ENCODE data around the gene PDE3A. TPM values are rescaled to one million over a fixed set of nuclear protein-coding genes. Genes with fewer than 3 reads are reported as not detected.

PDE3A gene
- total RNA-seq, 1 donor from 2014 or later = 1.3 TPM

DNA sequence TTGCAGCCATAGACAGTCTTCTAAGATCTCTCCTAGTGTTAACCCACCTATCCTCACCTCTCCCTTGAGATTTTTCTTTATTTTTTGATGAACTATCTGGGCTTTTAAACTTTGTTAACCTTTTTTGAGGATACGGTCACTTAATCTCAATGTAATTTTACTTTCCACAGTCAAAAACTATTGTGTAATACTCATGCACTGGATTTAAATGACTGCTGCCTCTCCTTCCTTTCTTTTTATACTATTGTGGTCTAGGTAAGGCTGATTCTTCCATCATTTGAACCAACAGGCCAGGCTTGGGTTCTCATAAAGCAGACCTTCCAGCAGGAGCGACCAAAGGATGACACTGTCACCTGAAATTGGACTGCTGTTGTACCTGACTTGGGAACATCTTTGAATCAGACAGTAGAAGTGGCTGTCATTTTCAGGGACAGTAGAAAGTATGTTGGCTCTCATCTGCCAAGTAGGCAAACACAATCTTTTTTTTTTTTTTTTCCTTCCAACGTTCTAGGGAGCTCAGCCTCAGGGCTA lies 689 bp upstream of the PDE3A start:
- Mint-ChIP-seq H3K27ac (ENCODE audit: unreplicated experiment) (no peak overlapping the region), H3K27me3 (ENCODE audit: unreplicated experiment) (peaks cover 7% of the 10 kb centered on the region), H3K9me3 (ENCODE audit: unreplicated experiment) (peaks cover 7% of the 10 kb centered on the region), H3K4me3 (ENCODE audit: unreplicated experiment) (peak overlapping the region; percentile 96), H3K36me3 (ENCODE audit: unreplicated experiment) (no peaks in the 10 kb centered on the region), H3K4me1 (ENCODE audit: low read depth, unreplicated experiment) (peaks cover 3% of the 10 kb centered on the region)
- no peak for DNase-seq
- TF ChIP-seq, protein P1, sequence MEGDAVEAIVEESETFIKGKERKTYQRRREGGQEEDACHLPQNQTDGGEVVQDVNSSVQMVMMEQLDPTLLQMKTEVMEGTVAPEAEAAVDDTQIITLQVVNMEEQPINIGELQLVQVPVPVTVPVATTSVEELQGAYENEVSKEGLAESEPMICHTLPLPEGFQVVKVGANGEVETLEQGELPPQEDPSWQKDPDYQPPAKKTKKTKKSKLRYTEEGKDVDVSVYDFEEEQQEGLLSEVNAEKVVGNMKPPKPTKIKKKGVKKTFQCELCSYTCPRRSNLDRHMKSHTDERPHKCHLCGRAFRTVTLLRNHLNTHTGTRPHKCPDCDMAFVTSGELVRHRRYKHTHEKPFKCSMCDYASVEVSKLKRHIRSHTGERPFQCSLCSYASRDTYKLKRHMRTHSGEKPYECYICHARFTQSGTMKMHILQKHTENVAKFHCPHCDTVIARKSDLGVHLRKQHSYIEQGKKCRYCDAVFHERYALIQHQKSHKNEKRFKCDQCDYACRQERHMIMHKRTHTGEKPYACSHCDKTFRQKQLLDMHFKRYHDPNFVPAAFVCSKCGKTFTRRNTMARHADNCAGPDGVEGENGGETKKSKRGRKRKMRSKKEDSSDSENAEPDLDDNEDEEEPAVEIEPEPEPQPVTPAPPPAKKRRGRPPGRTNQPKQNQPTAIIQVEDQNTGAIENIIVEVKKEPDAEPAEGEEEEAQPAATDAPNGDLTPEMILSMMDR (IDR thresholded peaks at IDR 0.05; ENCODE audit: partially characterized antibody, unreplicated experiment) = no peak

- H3K4me3 Mint-ChIP-seq (ENCODE audit: unreplicated experiment) = peak overlapping the region; percentile 96
- H3K27ac Mint-ChIP-seq (ENCODE audit: unreplicated experiment) = peak overlapping the region; percentile 86
Observed at GRCh38 chr12:20368651-20369304, 441 bp downstream of the PDE3A start.

GRCh38 chr12:20369305-20370013 lies 1.1 kb downstream of the PDE3A start:
- H3K9me3 Mint-ChIP-seq (ENCODE audit: unreplicated experiment) = peaks cover 7% of the 10 kb centered on the region
- H3K4me3 Mint-ChIP-seq (ENCODE audit: unreplicated experiment) = peak overlapping the region; percentile 96
- H3K27ac Mint-ChIP-seq (ENCODE audit: unreplicated experiment) = no peak overlapping the region
- no peaks in the 10 kb centered on the region for H3K36me3 Mint-ChIP-seq (ENCODE audit: unreplicated experiment)
- peaks cover 3% of the 10 kb centered on the region for H3K4me1 Mint-ChIP-seq (ENCODE audit: low read depth, unreplicated experiment)
- TF ChIP-seq, protein P1 (IDR thresholded peaks at IDR 0.05; ENCODE audit: partially characterized antibody, unreplicated experiment) = no peak
- peak; percentile 75 for DNase-seq
- H3K27me3 Mint-ChIP-seq (ENCODE audit: unreplicated experiment) = peaks cover 7% of the 10 kb centered on the region

More at GRCh38 chr12:20368651-20369304, 441 bp downstream of the PDE3A start:
- peaks cover 7% of the 10 kb centered on the region for H3K27me3 Mint-ChIP-seq (ENCODE audit: unreplicated experiment)
- DNase-seq = peak; percentile 61
- H3K4me1 Mint-ChIP-seq (ENCODE audit: low read depth, unreplicated experiment) = peaks cover 3% of the 10 kb centered on the region
- H3K36me3 Mint-ChIP-seq (ENCODE audit: unreplicated experiment) = no peaks in the 10 kb centered on the region
- H3K9me3 Mint-ChIP-seq (ENCODE audit: unreplicated experiment) = peaks cover 7% of the 10 kb centered on the region
- TF ChIP-seq, protein P1 (IDR thresholded peaks at IDR 0.05; ENCODE audit: partially characterized antibody, unreplicated experiment) = no peak

DNA sequence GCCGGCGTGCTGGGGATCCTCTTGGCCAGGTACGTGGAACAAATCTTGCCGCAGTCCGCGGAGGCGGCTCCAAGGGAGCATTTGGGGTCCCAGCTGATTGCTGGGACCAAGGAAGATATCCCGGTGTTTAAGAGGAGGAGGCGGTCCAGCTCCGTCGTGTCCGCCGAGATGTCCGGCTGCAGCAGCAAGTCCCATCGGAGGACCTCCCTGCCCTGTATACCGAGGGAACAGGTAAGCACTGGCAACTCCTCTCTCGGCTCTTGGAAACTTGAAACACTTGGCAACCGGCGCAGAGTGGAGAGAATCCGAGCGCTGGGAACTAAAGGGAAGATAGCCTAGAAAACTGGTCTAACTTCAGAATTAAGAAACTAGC lies 1.7 kb downstream of the PDE3A start:
- TF ChIP-seq, protein P1 (IDR thresholded peaks at IDR 0.05; ENCODE audit: partially characterized antibody, unreplicated experiment) = no peak
- H3K36me3 Mint-ChIP-seq (ENCODE audit: unreplicated experiment) = no peaks in the 10 kb centered on the region
- H3K27ac Mint-ChIP-seq (ENCODE audit: unreplicated experiment) = no peak overlapping the region
- H3K4me3 Mint-ChIP-seq (ENCODE audit: unreplicated experiment) = peak overlapping the region; percentile 89
- H3K27me3 Mint-ChIP-seq (ENCODE audit: unreplicated experiment) = peaks cover 7% of the 10 kb centered on the region
- peaks cover 7% of the 10 kb centered on the region for H3K9me3 Mint-ChIP-seq (ENCODE audit: unreplicated experiment)
- H3K4me1 Mint-ChIP-seq (ENCODE audit: low read depth, unreplicated experiment) = peaks cover 3% of the 10 kb centered on the region
- DNase-seq = no peak

Measured in glutamatergic neuron (in vitro differentiated cells).